HTR-8/SVneo (cell line): Measurements from ENCODE around the gene KITLG.
"Not testable (repeated sequence)": the region's sequence is repeated elsewhere in the genome, so short reads cannot be mapped to it uniquely, and the experiment has no call there.

Experiments used
- DNase-seq: peaks from one replicate; pipeline ENCODE4 v3.0.0; 2011; ENCODE audit warnings: low spot score, mixed read lengths; ENCODE audit not compliant: insufficient read length
- FAIRE-seq: peaks from 2 replicates; lab custom pipeline; 2011; peaks lifted over from hg19 to GRCh38; lab: Jason Lieb, UNC

KITLG gene

GRCh38 chr12:88501972-88502938, 78.0 kb downstream of the KITLG start:
- FAIRE-seq (no peak), DNase-seq (no peak)

DNA sequence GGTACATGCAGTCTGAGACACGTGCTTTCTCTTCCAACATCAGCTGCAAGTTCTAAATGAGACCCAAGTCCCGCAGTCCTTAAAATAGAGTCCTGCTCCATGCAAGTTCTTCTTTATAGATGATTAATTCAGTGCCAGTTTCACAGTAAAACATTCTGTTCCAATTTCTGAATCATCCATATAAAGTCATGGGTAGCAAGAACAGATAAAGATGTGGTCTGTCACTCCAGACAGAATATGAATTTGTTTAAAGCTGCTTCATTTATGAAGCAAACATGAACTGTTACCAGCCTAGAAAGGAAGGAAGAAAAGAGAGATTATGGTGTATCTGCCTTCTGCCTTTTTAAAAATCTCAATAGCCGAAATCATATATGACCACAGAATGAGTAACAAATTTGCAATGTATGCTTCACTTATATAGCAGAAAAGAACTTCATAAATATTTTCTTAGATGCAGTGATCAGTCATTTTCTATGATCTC, 83.3 kb downstream of the KITLG start:
- FAIRE-seq = no peak
- no peak for DNase-seq

GRCh38 chr12:88496429-88496828, 83.8 kb downstream of the KITLG start:
- DNase-seq = no peak
- FAIRE-seq = no peak

DNA sequence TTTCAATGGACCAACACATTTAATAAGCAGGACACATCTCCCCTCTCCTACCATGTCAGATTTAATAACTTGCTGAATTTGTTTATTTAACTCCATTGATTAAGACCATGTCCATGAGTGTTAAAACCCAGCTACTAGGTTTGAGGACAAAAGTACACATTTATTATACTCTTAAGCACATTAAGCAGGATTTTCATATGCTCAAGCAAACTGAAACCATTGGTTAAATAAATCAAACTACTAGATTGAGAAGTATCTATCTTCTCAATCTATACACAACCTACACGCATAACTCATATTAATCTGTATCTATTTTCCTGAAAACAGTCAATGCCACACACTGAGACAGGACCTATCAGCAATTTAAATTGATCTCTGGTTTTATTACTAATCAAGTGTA, 85.2 kb downstream of the KITLG start:
- no peak for DNase-seq
- no peak for FAIRE-seq

- no peak for DNase-seq
- no peak for FAIRE-seq
Measured at GRCh38 chr12:88494520-88494919, 85.8 kb downstream of the KITLG start.

- no peak for FAIRE-seq
- DNase-seq = no peak
Measured at GRCh38 chr12:88493636-88494035, 86.6 kb downstream of the KITLG start.

DNA sequence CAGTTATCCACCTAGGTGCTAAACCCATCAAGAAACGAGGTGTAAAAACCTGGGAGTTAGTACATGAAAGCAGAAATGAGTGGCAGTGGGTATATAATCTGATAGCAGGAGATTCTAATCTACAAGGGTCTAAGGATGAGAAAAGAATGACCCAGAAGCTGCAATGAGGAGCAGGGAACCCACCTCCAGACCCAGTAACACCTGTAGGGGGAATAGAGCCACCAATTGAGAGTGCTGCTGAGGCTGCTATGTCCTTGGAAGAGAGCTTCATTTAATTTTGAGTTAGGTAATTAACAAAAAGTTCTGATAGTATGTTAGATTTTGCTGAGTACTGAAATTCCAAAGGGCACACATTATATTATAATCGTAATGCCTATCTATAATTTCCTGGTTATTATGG, 89.8 kb downstream of the KITLG start:
- FAIRE-seq = no peak
- no peak for DNase-seq

GRCh38 chr12:88472775-88473174, 107.5 kb downstream of the KITLG start:
- no peak for DNase-seq
- no peak for FAIRE-seq

GRCh38 chr12:88472248-88472647, 108.0 kb downstream of the KITLG start:
- no peak for FAIRE-seq

GRCh38 chr12:88471331-88472045, 108.8 kb downstream of the KITLG start:
- FAIRE-seq = peak; percentile 28

More at GRCh38 chr12:88472248-88472647, 108.0 kb downstream of the KITLG start:
- DNase-seq = no peak

GRCh38 chr12:88469154-88469553, 111.1 kb downstream of the KITLG start:
- no peak for FAIRE-seq
- DNase-seq = no peak

More at GRCh38 chr12:88471331-88472045, 108.8 kb downstream of the KITLG start:
- DNase-seq = no peak

DNA sequence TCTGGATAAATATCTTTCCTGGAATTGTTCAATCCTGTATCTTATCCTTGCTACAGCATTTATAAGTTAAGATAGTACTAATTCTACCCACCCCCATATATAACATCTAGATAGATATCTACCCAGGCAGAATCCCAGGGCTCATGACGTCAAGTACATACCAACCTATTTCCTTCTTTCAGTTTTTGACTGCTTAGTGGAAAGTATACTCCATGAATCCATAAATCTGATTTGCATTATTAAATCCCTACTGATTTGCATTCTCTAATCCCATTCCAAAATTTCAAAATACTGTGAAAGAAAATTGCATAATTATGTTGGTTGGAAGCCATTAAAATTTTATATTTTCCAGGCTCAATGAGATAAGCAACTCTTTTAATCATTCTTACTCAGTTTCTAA, 111.7 kb downstream of the KITLG start:
- DNase-seq = no peak
- no peak for FAIRE-seq

DNA sequence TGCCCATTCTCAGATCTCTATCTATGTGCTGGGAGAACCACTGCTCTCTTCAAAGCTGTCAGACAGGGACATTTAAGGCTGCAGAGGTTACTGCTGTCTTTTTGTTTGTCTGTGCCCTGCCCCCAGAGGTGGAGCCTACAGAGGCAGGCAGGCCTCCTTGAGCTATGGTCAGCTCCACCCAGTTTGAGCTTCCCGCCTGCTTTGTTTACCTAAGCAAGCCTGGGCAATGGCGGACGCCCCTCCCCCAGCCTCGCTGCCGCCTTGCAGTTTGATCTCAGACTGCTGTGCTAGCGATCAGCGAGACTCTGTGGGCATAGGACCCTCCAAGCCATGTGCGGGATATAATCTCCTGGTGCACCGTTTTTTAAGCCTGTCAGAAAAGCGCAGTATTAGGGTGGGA, 113.6 kb downstream of the KITLG start:
- DNase-seq, FAIRE-seq: not testable (repeated sequence)

GRCh38 chr12:88458327-88458726, 121.9 kb downstream of the KITLG start:
- no peak for DNase-seq
- FAIRE-seq = no peak

DNA sequence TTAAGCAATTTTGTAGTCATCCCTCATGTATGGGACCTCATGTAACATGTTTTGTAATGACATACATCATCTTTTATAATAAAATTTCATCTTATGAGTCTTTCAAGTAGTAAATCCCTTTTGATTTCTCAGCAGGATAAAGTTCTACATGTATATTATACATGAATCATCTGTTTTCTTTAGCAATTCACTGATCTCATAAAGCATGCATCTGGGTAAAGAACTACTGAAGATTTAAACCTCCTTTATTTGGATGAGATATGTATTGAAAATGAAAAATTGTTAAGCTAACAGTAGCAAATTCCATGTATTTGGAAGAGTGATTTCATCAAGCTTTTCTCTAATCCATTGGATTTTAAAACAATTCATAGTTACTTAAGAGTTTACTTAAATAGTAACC, 126.9 kb downstream of the KITLG start:
- FAIRE-seq (no peak), DNase-seq (no peak)

GRCh38 chr12:88451205-88451604, 129.1 kb downstream of the KITLG start:
- DNase-seq (no peak), FAIRE-seq (no peak)

GRCh38 chr12:88450136-88450535, 130.1 kb downstream of the KITLG start:
- DNase-seq (no peak), FAIRE-seq (no peak)

- no peak for FAIRE-seq
- DNase-seq = no peak
Measured at GRCh38 chr12:88448337-88448915, 131.8 kb downstream of the KITLG start.

DNA sequence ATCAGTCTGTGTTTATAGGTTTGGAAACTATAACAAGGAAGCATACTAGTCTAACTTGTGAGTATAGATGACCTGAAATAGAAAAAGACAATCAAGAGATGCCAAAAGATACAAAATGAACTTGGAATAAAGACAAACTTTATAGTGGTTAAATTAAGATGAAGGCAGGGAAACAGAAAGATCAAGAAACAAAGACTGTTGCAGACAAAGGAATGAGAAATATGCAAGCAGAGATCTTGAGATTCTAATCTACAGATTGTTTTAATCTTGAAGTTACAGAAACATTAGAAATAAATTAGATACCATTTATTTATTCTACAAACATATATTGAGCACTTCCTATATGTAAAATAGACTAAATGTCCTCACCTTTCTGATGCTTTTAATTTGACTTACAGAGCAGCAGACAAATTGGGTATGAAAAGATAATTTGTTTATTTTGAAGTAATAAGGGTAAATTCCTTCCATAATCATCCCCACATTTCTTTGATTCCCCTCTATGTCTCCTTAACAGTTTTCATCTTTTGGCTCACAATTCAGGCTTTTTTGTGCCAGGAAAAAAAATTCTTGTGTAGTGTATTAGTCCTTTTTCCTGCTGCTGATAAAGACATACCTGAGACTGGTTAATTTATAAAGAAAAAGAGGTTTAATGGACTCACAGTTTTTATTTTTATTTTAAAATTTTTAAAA, 134.4 kb downstream of the KITLG start:
- no peak for DNase-seq
- FAIRE-seq = no peak

GRCh38 chr12:88444481-88444880, 135.8 kb downstream of the KITLG start:
- no peak for FAIRE-seq
- DNase-seq = no peak
